HL-60 (cell line): ENCODE results near the gene ATP6V1F.

Experiments used
- DNase-seq, 2 experiments: peaks; one replicate each; pipeline ENCODE4 v3.0.0-alpha.2; 2010 to 2020; ENCODE audit warnings: low read depth in 1 of 2, low spot score in 1 of 2
- H3K27ac ChIP-seq: fragments of 250-450 bp; sonication (Bioruptor Pico); replicated peaks from 2 replicates; pipeline ENCODE4 v1.5.1; 2020; ENCODE audit warnings: mild to moderate bottlenecking, moderate library complexity
- H3K27me3 ChIP-seq: fragments of 250-450 bp; sonication (Bioruptor Pico); 2 replicates; pipeline ENCODE4 v1.5.1; 2021; ENCODE audit warnings: mild to moderate bottlenecking, moderate library complexity; ENCODE audit not compliant: insufficient read depth, poor library complexity, severe bottlenecking
- H3K4me3 ChIP-seq: replicated peaks from 2 replicates; pipeline ENCODE4 v1.5.1; 2011; ENCODE audit warnings: mild to moderate bottlenecking, control low read depth, low read length; ENCODE audit not compliant: insufficient read depth
- CTCF ChIP-seq: IDR thresholded peaks from one replicate; pipeline ENCODE4 v1.5.1; 2011; ENCODE audit warnings: low read length, control low read depth, inconsistent platforms; ENCODE audit not compliant: insufficient read depth
- GABPA ChIP-seq: IDR thresholded peaks from 2 replicates; pipeline ENCODE4 v1.6.1; 2012; ENCODE audit warnings: low read depth
- POLR2AphosphoS5 ChIP-seq: IDR thresholded peaks from 2 replicates; pipeline ENCODE4 v1.6.1; 2012; ENCODE audit warnings: low read depth
- SPI1 ChIP-seq: IDR thresholded peaks from 2 replicates; pipeline ENCODE4 v1.6.1; 2012; ENCODE audit warnings: low read depth, mild to moderate bottlenecking, borderline replicate concordance
- TF ChIP-seq, protein P1 (sequence below): IDR thresholded peaks from 2 replicates; pipeline ENCODE4 v1.6.1; 2012; ENCODE audit warnings: low read depth; ENCODE audit not compliant: insufficient replicate concordance

ATP6V1F gene

GRCh38 chr7:128863433-128863989, 855 bp downstream of the ATP6V1F start:
- H3K27ac ChIP-seq: peak overlapping the region; percentile 78
- H3K27me3 ChIP-seq: no peaks in the 10 kb centered on the region
- H3K4me3 ChIP-seq: peak overlapping the region; percentile 92
- TF ChIP-seq GABPA (no peak), CTCF (peak; percentile 56), SPI1 (no peak), POLR2AphosphoS5 (no peak)
- TF ChIP-seq, protein P1, sequence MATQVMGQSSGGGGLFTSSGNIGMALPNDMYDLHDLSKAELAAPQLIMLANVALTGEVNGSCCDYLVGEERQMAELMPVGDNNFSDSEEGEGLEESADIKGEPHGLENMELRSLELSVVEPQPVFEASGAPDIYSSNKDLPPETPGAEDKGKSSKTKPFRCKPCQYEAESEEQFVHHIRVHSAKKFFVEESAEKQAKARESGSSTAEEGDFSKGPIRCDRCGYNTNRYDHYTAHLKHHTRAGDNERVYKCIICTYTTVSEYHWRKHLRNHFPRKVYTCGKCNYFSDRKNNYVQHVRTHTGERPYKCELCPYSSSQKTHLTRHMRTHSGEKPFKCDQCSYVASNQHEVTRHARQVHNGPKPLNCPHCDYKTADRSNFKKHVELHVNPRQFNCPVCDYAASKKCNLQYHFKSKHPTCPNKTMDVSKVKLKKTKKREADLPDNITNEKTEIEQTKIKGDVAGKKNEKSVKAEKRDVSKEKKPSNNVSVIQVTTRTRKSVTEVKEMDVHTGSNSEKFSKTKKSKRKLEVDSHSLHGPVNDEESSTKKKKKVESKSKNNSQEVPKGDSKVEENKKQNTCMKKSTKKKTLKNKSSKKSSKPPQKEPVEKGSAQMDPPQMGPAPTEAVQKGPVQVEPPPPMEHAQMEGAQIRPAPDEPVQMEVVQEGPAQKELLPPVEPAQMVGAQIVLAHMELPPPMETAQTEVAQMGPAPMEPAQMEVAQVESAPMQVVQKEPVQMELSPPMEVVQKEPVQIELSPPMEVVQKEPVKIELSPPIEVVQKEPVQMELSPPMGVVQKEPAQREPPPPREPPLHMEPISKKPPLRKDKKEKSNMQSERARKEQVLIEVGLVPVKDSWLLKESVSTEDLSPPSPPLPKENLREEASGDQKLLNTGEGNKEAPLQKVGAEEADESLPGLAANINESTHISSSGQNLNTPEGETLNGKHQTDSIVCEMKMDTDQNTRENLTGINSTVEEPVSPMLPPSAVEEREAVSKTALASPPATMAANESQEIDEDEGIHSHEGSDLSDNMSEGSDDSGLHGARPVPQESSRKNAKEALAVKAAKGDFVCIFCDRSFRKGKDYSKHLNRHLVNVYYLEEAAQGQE: no peak
- peak; percentile 51 to 67 for DNase-seq

GRCh38 chr7:128865303-128865702, 2.6 kb downstream of the ATP6V1F start:
- Histone ChIP-seq H3K27ac (no peak overlapping the region), H3K4me3 (no peak overlapping the region), H3K27me3 (peaks cover 4% of the 10 kb centered on the region)
- no peak for DNase-seq
- no peak for TF ChIP-seq CTCF
- TF ChIP-seq SPI1: no peak
- TF ChIP-seq, protein P1: no peak
- TF ChIP-seq POLR2AphosphoS5: no peak; the same call in 1 of the 2 replicates
- TF ChIP-seq GABPA: no peak

- H3K27ac ChIP-seq: no peak overlapping the region
- DNase-seq: no peak
- peaks cover 6% of the 10 kb centered on the region for H3K27me3 ChIP-seq
- TF ChIP-seq SPI1: no peak
- TF ChIP-seq GABPA: no peak
- no peak for TF ChIP-seq CTCF
- TF ChIP-seq, protein P1: no peak
- TF ChIP-seq POLR2AphosphoS5: no peak
- H3K4me3 ChIP-seq: no peak overlapping the region
Observed at GRCh38 chr7:128865996-128866877, 3.6 kb downstream of the ATP6V1F start.
